ENCODE data around the gene LEKR1. TPM values are rescaled to one million over a fixed set of nuclear protein-coding genes. Genes with fewer than 3 reads are reported as not detected.

Gene LEKR1
- total and polyA plus RNA-seq, 2 donors (not counting 1 experiment from before 2014, with no cell fraction given), result 0.94 to 4.7 TPM

- ATAC-seq (ENCODE audit: low read depth), result no peak
- Histone ChIP-seq H3K4me2 (replicated peaks; ENCODE audit: low read depth, low read length, poor library complexity, severe bottlenecking) (peak overlapping the region; percentile 90), H3K27ac (ENCODE audit: low read length in 2 of 2) (peak overlapping the region; percentile 82 to 97), H3K27me3 (replicated peaks in 1 of 4; ENCODE audit: control extremely low read depth in 1 of 4, control insufficient read depth in 3 of 4, insufficient read depth in 4 of 4, low read length in 3 of 4) (no peaks in the 10 kb centered on the region), H3K9me3 (ENCODE audit: control extremely low read depth in 1 of 3, control insufficient read depth in 2 of 3, insufficient read depth in 1 of 3, low read length in 2 of 3) (no peaks in the 10 kb centered on the region), H3K9ac (ENCODE audit: low read length) (peak overlapping the region; percentile 91), H3K36me3 (replicated peaks in 1 of 2; ENCODE audit: control extremely low read depth in 1 of 2, control insufficient read depth in 1 of 2, extremely low read depth in 1 of 2, insufficient read depth in 2 of 2, low read length in 1 of 2) (no peaks in the 10 kb centered on the region), H3K4me1 (ENCODE audit: control insufficient read depth in 2 of 2, insufficient read depth in 2 of 2, low read length in 2 of 2) (peaks cover 12 to 14% of the 10 kb centered on the region in 2 donors), H2AFZ (ENCODE audit: insufficient read depth, low read depth, low read length, poor library complexity, severe bottlenecking) (peak overlapping the region; percentile 87), H3K4me3 (ENCODE audit: control extremely low read depth in 1 of 5, extremely low read depth in 1 of 5, insufficient read depth in 1 of 5, low read depth in 2 of 5, low read length in 4 of 5) (peak overlapping the region; percentile 72 to 87 (median 77)), H3K79me2 (ENCODE audit: control insufficient read depth, insufficient read depth, low read length) (no peaks in the 10 kb centered on the region), H4K20me1 (ENCODE audit: control insufficient read depth, insufficient read depth, low read length, poor library complexity, severe bottlenecking) (no peaks in the 10 kb centered on the region)
- no peak for DNase-seq
- Mint-ChIP-seq H3K4me1 (peaks cover 24% of the 10 kb centered on the region), H3K4me3 (peak overlapping the region; percentile 93), H3K27me3 (no peaks in the 10 kb centered on the region), H3K9me3 (ENCODE audit: insufficient read depth) (no peaks in the 10 kb centered on the region), H3K27ac (peak overlapping the region; percentile 96)
- ChIA-PET CTCF (interaction anchor here (0.6 to 1.8 kb wide), 4 partner anchors 10 to 253 kb away, joined by 3 to 5 read pairs (median 3); partner anchors contain the start of gene TIPARP), POLR2A (interaction anchor here (0.6 to 2.7 kb wide), 3 partner anchors 10 to 254 kb away, joined by 3 to 9 read pairs (median 3); no protein-coding TSS in a partner anchor)
- no peak for TF ChIP-seq EZH2 (IDR thresholded peaks at IDR 0.05; ENCODE audit: borderline replicate concordance, insufficient read depth, low read depth, low read length, poor library complexity, severe bottlenecking)
- TF ChIP-seq CTCF (IDR thresholded peaks at IDR 0.05), result no peak
- intact Hi-C loops (cut with micrococcal nuclease), result loop anchor here (1.0 to 2.0 kb wide), 3 partner anchors 10 to 347 kb away; no protein-coding TSS in a partner anchor
- WGBS (ENCODE audit: insufficient coverage), result 0% methylated on average over 1 of the region's 16 CpGs
Observed at GRCh38 chr3:156826896-156827882, 1.0 kb downstream of the LEKR1 start.

GRCh38 chr3:156831006-156831405 lies 4.9 kb downstream of the LEKR1 start:
- no peak overlapping the region for H3K4me3 ChIP-seq (ENCODE audit: control extremely low read depth in 1 of 5, extremely low read depth in 1 of 5, insufficient read depth in 1 of 5, low read depth in 2 of 5, low read length in 4 of 5)
- TF ChIP-seq EZH2 (IDR thresholded peaks at IDR 0.05; ENCODE audit: borderline replicate concordance, insufficient read depth, low read depth, low read length, poor library complexity, severe bottlenecking) (no peak), CTCF (IDR thresholded peaks at IDR 0.05) (no peak)
- H3K9me3 ChIP-seq (ENCODE audit: control extremely low read depth in 1 of 3, control insufficient read depth in 2 of 3, insufficient read depth in 1 of 3, low read length in 2 of 3), result no peaks in the 10 kb centered on the region
- Mint-ChIP-seq H3K4me1 (peaks cover 12% of the 10 kb centered on the region), H3K9me3 (ENCODE audit: insufficient read depth) (no peaks in the 10 kb centered on the region), H3K27ac (no peak overlapping the region), H3K27me3 (no peaks in the 10 kb centered on the region), H3K4me3 (no peak overlapping the region)
- DNase-seq, result no peak
- POLR2A ChIA-PET, result no interaction called here
- WGBS (ENCODE audit: insufficient coverage), result 100% methylated on average over 3 of the region's 3 CpGs
- no peak overlapping the region for H3K27ac ChIP-seq (ENCODE audit: low read length in 2 of 2)
- CTCF ChIA-PET, result no interaction called here
- no peak overlapping the region for H2AFZ ChIP-seq (ENCODE audit: insufficient read depth, low read depth, low read length, poor library complexity, severe bottlenecking)
- H3K36me3 ChIP-seq (replicated peaks in 1 of 2; ENCODE audit: control extremely low read depth in 1 of 2, control insufficient read depth in 1 of 2, extremely low read depth in 1 of 2, insufficient read depth in 2 of 2, low read length in 1 of 2), result no peaks in the 10 kb centered on the region
- no peaks in the 10 kb centered on the region for H4K20me1 ChIP-seq (ENCODE audit: control insufficient read depth, insufficient read depth, low read length, poor library complexity, severe bottlenecking)
- no peak for ATAC-seq (ENCODE audit: low read depth)
- H3K4me1 ChIP-seq (ENCODE audit: control insufficient read depth in 2 of 2, insufficient read depth in 2 of 2, low read length in 2 of 2), result peaks cover 8% of the 10 kb centered on the region in 2 donors
- no peaks in the 10 kb centered on the region for H3K27me3 ChIP-seq (replicated peaks in 1 of 4; ENCODE audit: control extremely low read depth in 1 of 4, control insufficient read depth in 3 of 4, insufficient read depth in 4 of 4, low read length in 3 of 4)
- H3K79me2 ChIP-seq (ENCODE audit: control insufficient read depth, insufficient read depth, low read length), result no peaks in the 10 kb centered on the region
- H3K9ac ChIP-seq (ENCODE audit: low read length), result no peak overlapping the region
- H3K4me2 ChIP-seq (replicated peaks; ENCODE audit: low read depth, low read length, poor library complexity, severe bottlenecking), result no peak overlapping the region
- intact Hi-C loops (cut with micrococcal nuclease), result no loop called here
